SK-N-SH (cell line): ENCODE results near the gene NRP2. TPM values are rescaled to one million over a fixed set of nuclear protein-coding genes. Genes with fewer than 3 reads are reported as not detected.

ENCODE experiments used
- CTCF ChIA-PET: fragments of 300-600, 350-600 bp; formaldehyde crosslinking; extraction: SDS; loops from one replicate; lab custom pipeline; 2021; lab: Yijun Ruan, JAX
- POLR2A ChIA-PET: fragments of 350-600 bp; sonication (Branson Sonifier 250); formaldehyde crosslinking; extraction: SDS; loops from one replicate; lab custom pipeline; 2020; ENCODE audit warnings: antibody characterized with exemption, inconsistent platforms; lab: Yijun Ruan, JAX
- DNase-seq: peaks from one replicate; pipeline ENCODE4 v3.0.0; 2012
- H2AFZ ChIP-seq: fragments of 200-600 bp; sonication (generic); 2 replicates; pipeline ENCODE4 v1.8.1; 2016; ENCODE audit warnings: antibody characterized with exemption, mild to moderate bottlenecking, low read depth
- H3F3A ChIP-seq: fragments of 200-600 bp; sonication (generic); replicated peaks from 2 replicates; pipeline ENCODE3; 2016; ENCODE audit warnings: antibody characterized with exemption, mild to moderate bottlenecking; ENCODE audit not compliant: insufficient read depth
- H3K27ac ChIP-seq, 2 experiments: fragments of 200-500 bp in 1 of 2; fragments of 200-600 bp in 1 of 2; sonication (Bioruptor generic) in 1 of 2; sonication (generic), shearing (Covaris generic) in 1 of 2; 2 replicates each; pipeline versions ENCODE4 v1.5.1 to v1.6.1; 2014 to 2016; ENCODE audit warnings: low read depth in 2 of 2, inconsistent platforms in 1 of 2, low read length in 1 of 2, mild to moderate bottlenecking in 1 of 2, mixed read lengths in 1 of 2
- H3K27me3 ChIP-seq: fragments of 200-600 bp; sonication (generic), shearing (Covaris generic); 2 replicates; pipeline ENCODE4 v1.6.1; 2016; ENCODE audit warnings: mixed run types; ENCODE audit not compliant: insufficient read depth
- H3K36me3 ChIP-seq, 2 experiments: fragments of 200-500 bp in 1 of 2; fragments of 200-600 bp in 1 of 2; sonication (Bioruptor generic) in 1 of 2; sonication (generic) in 1 of 2; replicated peaks in 1 of 2; 2 replicates each; pipeline versions ENCODE3 to v1.5.1; 2014 to 2016; ENCODE audit warnings: low read length in 1 of 2, mild to moderate bottlenecking in 1 of 2; ENCODE audit not compliant: insufficient read depth in 2 of 2, control insufficient read depth in 1 of 2
- H3K4me1 ChIP-seq, 2 experiments: fragments of 200-500 bp in 1 of 2; fragments of 200-600 bp in 1 of 2; sonication (Bioruptor generic) in 1 of 2; sonication (generic), shearing (Covaris generic) in 1 of 2; 2 replicates each; pipeline versions ENCODE4 v1.5.1 to v1.6.1; 2014 to 2016; ENCODE audit warnings: low read depth in 1 of 2, low read length in 1 of 2, mixed run types in 1 of 2; ENCODE audit not compliant: insufficient read depth in 2 of 2, control insufficient read depth in 1 of 2
- H3K4me2 ChIP-seq: fragments of 200-600 bp; sonication (generic), shearing (Covaris generic); 2 replicates; pipeline ENCODE4 v1.6.1; 2017; ENCODE audit warnings: mixed run types
- H3K4me3 ChIP-seq, 2 experiments: fragments of 200-500 bp in 1 of 2; fragments of 200-600 bp in 1 of 2; sonication (Bioruptor generic) in 1 of 2; sonication (generic), shearing (Covaris generic) in 1 of 2; 2 replicates each; pipeline versions ENCODE4 v1.5.1 to v1.8.1; 2014 to 2016; ENCODE audit warnings: low read depth in 2 of 2, inconsistent platforms in 1 of 2, low read length in 1 of 2, mild to moderate bottlenecking in 1 of 2, mixed read lengths in 1 of 2, moderate library complexity in 1 of 2
- H3K79me2 ChIP-seq: fragments of 200-600 bp; sonication (generic); 2 replicates; pipeline ENCODE4 v1.8.1; 2017; ENCODE audit warnings: mild to moderate bottlenecking; ENCODE audit not compliant: insufficient read depth
- H3K9ac ChIP-seq: fragments of 200-600 bp; sonication (generic); 2 replicates; pipeline ENCODE4 v1.6.1; 2017; ENCODE audit warnings: mixed run types
- H3K9me2 ChIP-seq: fragments of 200-600 bp; sonication (generic); 2 replicates; pipeline ENCODE4 v1.6.1; 2017; ENCODE audit warnings: mixed run types
- H3K9me3 ChIP-seq: fragments of 200-600 bp; sonication (generic); 2 replicates; pipeline ENCODE4 v1.6.1; 2017; ENCODE audit warnings: mixed run types, mild to moderate bottlenecking, moderate library complexity
- H4K20me1 ChIP-seq: fragments of 200-600 bp; sonication (generic); 2 replicates; pipeline ENCODE4 v1.6.1; 2017; ENCODE audit warnings: mild to moderate bottlenecking, mixed run types; ENCODE audit not compliant: insufficient read depth
- CHD2 ChIP-seq: fragments of 150-350 bp; IDR thresholded peaks from 2 replicates; pipeline ENCODE4 v1.6.1; 2018; ENCODE audit warnings: low read length; ENCODE audit not compliant: partially characterized antibody
- CTCF ChIP-seq: fragments of 200-600 bp; sonication (generic); IDR thresholded peaks from 2 replicates; pipeline ENCODE4 v1.6.1; 2017; ENCODE audit warnings: antibody characterized with exemption, mild to moderate bottlenecking, moderate library complexity
- FOXM1 ChIP-seq: IDR thresholded peaks from 2 replicates; pipeline ENCODE4 v1.4.0; 2012; ENCODE audit warnings: low read depth, mild to moderate bottlenecking
- GABPA ChIP-seq: IDR thresholded peaks from 2 replicates; pipeline ENCODE4 v1.4.0; 2012; ENCODE audit warnings: low read depth, mild to moderate bottlenecking
- GATA2 ChIP-seq: sonication (generic); formaldehyde crosslinking; IDR thresholded peaks from 2 replicates; pipeline ENCODE4 v1.5.0; 2020; ENCODE audit warnings: mild to moderate bottlenecking, missing genetic modification reagents
- IRF3 ChIP-seq: fragments of 150-350 bp; IDR thresholded peaks from 2 replicates; pipeline ENCODE4 v1.6.1; 2016; ENCODE audit warnings: mild to moderate bottlenecking, low read depth, low read length
- MAX ChIP-seq: IDR thresholded peaks from 2 replicates; pipeline ENCODE4 v1.4.0; 2012; ENCODE audit warnings: low read depth
- MEF2A ChIP-seq: IDR thresholded peaks from 2 replicates; pipeline ENCODE4 v1.4.0; 2012; ENCODE audit warnings: low read depth, borderline replicate concordance
- NRF1 ChIP-seq: IDR thresholded peaks from 2 replicates; pipeline ENCODE4 v1.6.1; 2012; ENCODE audit warnings: low read depth, mild to moderate bottlenecking, low read length
- REST ChIP-seq: IDR thresholded peaks from 2 replicates; pipeline ENCODE4 v1.6.1; 2012; ENCODE audit warnings: mild to moderate bottlenecking, low read depth, low read length, moderate library complexity
- RFX5 ChIP-seq: IDR thresholded peaks from 2 replicates; pipeline ENCODE4 v1.6.1; 2012; ENCODE audit warnings: mild to moderate bottlenecking, improper control_type of control experiment, low read length
- RXRA ChIP-seq: IDR thresholded peaks from 2 replicates; pipeline ENCODE4 v1.4.0; 2012; ENCODE audit warnings: low read depth, mild to moderate bottlenecking, borderline replicate concordance
- USF2 ChIP-seq: fragments of 150-350 bp; IDR thresholded peaks from 2 replicates; pipeline ENCODE4 v1.6.1; 2017; ENCODE audit warnings: antibody characterized with exemption, low read length, low read depth, borderline replicate concordance
- WGBS: methylation state at CpG from one replicate; pipeline ENCODE4 v1.1.6; 2017; ENCODE audit warnings: low lambda C conversion rate; 5-methylcytosine and 5-hydroxymethylcytosine counted together
- polyA plus RNA-seq, 3 experiments: library from polyadenylated mRNA; depleted of rRNA; stranded (reverse); fragments of >200 nt; gene quantifications; 2 replicates each; pipeline ENCODE4 v1.2.3, GENCODE V29; 2012

NRP2 gene
- polyA plus RNA-seq, 1 of the 3 experiments (the other 2 are of a cell fraction): 68.8 TPM

- no peaks in the 10 kb centered on the region for H4K20me1 ChIP-seq
- no peak overlapping the region for H3K4me2 ChIP-seq
- no peak for TF ChIP-seq GATA2
- TF ChIP-seq MAX: no peak
- TF ChIP-seq GABPA: no peak
- TF ChIP-seq RFX5: no peak
- TF ChIP-seq MEF2A: no peak
- TF ChIP-seq RXRA: no peak
- TF ChIP-seq CTCF: no peak
- no peak for TF ChIP-seq USF2
- TF ChIP-seq NRF1: no peak
- no peak for TF ChIP-seq CHD2
- TF ChIP-seq FOXM1: no peak
- TF ChIP-seq IRF3: no peak
- TF ChIP-seq REST: no peak
- H3K4me3 ChIP-seq: no peak overlapping the region
- H3K4me1 ChIP-seq: no peaks in the 10 kb centered on the region; a peak in 1 of 4 replicates
- 78% methylated on average over 6 of the region's 6 CpGs for WGBS
- H3K36me3 ChIP-seq: no peaks in the 10 kb centered on the region
- H2AFZ ChIP-seq: no peak overlapping the region
- H3K27me3 ChIP-seq: no peaks in the 10 kb centered on the region
- ChIA-PET POLR2A (no interaction called here), CTCF (no interaction called here)
- H3K79me2 ChIP-seq: no peaks in the 10 kb centered on the region
- peaks cover 8% of the 10 kb centered on the region for H3F3A ChIP-seq
- no peak overlapping the region for H3K27ac ChIP-seq
- no peak for DNase-seq
- H3K9me2 ChIP-seq: no peaks in the 10 kb centered on the region
- no peak overlapping the region for H3K9ac ChIP-seq
- H3K9me3 ChIP-seq: no peaks in the 10 kb centered on the region
These were observed 44.4 kb upstream of the NRP2 start for GRCh38 chr2:205637779-205638503.
